NCI-H2107 (cell line): ENCODE data around the gene DPP10.

Experiments used
- DNase-seq: peaks from one replicate; lab custom pipeline; 2025; lab: John Stamatoyannopoulos, UW

DPP10 gene

DNA sequence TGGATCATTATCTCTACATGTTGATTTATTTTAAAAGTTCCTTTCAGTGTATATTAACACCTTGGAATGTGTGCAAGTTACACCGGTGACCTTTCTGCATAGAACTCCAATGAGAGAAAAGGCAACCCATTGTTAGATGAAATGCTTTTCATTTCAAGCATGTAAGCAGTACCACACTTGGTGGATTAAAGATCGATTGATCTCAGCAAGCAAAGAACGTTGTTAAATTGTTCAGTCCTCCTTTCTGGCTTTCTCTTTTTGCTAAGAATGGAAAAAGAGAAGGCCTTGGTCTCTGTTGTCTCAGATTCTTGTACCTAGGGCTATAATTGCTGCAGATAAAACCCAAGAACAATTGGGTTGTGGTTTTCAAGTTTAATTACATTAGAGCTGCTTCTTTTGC is 843.0 kb downstream of the DPP10 start:
- DNase-seq, result no peak

DNA sequence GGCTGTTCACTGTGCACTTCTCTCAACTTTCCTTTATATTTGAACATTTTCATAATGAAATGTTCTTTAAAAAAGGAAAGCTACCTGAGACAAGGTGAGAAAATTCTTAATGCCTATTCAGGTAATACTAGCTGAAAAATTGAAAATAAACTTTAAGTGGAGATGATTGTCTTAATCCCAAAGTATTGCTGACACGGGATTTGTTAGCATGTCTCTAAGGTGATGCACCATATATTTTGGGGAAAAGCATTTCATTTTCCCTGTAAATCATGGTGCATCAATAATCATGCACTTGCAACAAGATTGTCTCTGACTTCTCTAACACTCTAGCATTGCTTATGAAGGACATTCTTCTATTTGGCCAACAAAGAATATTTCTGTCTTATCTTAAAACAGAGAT is 848.0 kb downstream of the DPP10 start:
- no peak for DNase-seq

DNA sequence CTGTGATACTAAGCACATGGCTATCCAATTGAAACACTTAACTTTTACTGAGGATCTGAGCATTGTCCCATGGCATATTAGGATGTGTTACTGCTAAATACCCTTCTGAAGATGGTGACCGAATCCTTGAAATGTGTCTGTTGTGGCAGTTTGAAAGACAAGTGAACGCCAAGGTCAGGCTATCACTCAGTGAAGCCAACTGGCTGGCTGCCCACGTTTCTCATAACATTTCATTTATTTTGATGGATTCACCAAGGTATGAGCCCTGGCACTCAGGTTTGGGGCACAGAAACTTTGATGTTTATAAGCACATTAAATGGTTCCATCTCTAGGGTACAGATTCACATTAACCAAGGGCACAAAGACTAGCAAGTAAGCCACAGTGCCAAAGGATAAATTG is 850.3 kb downstream of the DPP10 start:
- DNase-seq, result no peak

DNA sequence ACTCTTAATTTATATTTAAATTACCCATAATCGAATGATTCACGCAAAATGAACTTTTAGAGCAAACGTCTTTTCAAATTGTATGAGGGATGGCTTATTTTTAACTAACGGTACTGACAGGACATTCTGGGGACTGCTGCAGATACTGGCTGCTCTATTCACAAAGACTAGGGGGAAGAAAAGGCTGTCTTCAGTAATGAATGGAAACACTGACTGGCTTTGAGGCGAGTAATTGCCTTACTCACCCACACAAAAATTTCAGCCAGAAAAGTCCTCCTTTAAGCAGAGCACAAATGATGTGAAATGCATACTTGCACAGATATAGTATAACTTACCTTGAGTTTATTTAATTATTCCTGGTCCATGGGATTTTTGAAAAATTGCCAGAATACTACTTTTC is 852.6 kb downstream of the DPP10 start:
- DNase-seq, result no peak

DNA sequence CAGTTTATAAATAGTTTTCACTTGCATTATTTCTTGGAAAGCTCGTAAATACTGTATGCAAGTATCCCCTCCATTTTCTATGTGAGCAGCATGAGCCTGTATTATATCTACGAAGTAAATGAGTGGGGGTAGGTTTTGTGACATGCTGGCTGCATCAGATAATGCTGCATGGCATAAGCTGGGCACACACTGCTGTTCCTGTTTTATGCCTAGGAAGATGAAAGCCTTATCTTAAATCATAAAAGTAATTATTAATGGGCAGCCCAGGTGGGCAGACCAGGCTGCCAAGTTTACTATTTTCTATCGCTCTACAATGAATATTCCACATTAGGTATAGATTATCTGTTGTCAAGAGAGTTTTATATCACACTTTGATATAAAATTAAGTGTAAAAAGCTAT is 854.6 kb downstream of the DPP10 start:
- DNase-seq, result no peak

DNA sequence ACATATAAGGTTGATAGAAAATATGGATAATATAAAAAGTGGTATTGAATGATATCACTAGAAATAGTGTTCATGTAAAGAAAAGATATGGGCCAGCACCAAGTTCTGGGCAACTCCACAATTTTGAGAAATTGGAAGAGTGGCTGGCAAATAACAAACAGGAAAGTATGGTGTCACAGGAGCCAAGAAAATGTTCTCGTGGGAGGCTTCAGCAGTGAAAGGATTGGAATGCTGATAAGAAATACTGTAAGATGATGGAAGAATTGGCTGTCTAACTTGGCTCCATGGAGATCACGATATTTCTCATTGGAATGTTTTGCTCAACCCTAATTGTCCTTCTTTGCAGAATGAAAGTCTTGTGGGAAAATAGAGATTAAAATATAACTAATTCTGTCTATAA is 856.8 kb downstream of the DPP10 start:
- DNase-seq, result no peak

DNA sequence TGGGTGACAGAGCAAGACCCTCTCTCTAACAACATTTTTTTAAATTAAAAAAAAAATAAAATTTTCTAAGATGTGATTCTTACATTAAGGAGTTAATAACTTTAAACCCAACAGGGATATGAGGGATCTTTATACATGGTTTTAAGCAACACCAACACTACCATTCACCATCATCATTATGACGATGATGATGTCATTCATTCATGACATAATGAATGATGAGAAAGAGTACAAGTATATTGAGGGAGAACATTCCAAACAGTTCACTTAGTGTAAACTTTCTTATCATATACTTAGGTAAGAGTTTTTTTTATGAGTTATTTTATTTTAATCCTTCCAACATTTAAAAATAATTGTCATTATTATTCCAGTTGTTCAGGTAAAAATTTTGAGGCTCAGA is 863.3 kb downstream of the DPP10 start:
- no peak for DNase-seq

DNA sequence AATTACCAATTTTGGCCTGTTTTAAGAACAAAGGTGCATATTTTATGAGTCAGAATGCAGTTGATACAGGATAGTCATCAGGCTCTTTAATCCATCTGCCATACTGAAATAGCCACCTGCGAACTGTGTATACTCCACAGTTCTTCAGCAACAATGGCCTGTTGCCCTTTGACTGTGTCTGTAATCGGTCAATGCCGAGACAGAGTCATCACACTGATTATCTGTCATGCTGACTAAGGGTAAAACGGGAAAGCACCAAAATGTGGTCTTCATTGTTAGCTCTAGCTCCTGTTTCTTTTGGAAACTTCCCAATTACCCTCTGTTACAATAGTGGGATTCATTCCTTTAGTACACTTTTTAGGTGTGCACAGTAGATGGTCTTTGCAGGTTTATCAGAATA is 871.7 kb downstream of the DPP10 start:
- no peak for DNase-seq

DNA sequence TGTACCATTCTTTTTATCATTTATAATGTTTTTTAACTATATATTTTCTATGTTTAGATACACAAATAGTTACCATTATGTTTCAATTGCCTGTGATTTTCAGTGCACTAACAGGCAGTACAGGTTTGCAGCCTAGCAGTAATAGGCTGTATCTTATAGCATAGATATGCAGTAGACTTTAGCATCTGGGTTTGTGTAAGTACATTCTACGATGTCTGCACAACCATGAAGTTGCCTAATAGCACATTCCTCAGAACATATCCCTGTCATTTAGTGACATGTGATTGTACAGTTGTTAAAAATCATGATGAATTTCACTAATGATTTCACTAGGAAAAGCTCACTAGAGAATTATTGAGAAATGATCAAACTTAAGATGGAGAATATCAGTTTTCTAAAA is 884.6 kb downstream of the DPP10 start:
- DNase-seq, result no peak

DNA sequence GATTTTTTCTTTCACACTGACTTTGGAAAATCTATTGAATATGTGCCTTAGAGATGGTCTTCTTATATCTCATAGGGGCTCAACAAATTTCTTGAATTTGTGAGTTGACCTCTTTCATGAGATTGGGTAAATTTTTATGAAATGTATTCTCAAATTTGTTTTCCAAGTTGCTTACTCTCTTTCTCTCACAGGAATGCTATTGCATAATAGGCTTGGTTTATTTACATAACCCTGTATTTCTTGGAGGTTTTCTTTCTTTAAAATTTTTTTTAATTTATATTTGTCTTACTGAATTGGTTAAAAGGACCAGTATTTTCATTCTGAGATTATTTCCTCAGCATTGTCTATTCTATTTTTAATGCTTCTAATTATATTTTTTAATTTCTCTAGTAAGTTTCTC is 917.1 kb downstream of the DPP10 start:
- DNase-seq, result no peak

DNA sequence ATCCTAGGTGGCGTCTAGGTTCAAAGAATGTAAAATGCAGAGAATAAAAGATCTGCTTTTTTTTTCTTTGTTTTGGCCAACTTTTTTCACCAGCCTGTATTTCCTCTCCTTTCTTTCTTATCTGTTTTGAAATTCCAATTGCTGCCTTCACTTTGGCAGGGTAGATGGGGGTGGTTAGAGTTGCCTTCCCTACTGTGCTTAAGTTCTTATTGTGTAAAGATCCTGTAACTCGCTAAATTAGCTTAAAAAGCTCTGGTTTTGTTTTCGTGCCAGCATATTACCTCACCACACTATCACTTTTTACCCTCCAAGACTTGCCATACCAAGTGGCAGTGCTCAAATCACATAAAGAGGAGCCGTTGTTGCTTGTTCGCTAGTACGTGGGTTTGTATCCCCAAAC is 921.7 kb downstream of the DPP10 start:
- no peak for DNase-seq

DNA sequence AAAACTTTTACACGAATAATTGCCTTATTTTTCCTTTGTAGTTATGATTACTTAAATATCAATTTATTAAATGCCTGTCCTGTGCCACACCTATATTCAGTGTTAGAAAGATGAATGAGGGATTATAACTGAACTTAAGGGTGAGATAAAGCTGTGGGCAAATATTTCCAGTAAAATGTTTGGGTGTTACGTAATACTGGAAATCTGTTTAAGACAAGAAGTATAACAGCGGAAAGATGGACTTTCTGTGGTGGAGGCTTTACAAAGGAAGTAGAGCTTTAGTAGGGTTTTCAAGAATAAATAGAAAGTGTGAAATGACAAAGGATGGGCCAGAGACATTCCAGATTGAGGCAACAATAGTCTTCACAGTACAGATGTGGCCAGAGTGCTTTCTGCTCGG is 927.0 kb downstream of the DPP10 start:
- no peak for DNase-seq

DNA sequence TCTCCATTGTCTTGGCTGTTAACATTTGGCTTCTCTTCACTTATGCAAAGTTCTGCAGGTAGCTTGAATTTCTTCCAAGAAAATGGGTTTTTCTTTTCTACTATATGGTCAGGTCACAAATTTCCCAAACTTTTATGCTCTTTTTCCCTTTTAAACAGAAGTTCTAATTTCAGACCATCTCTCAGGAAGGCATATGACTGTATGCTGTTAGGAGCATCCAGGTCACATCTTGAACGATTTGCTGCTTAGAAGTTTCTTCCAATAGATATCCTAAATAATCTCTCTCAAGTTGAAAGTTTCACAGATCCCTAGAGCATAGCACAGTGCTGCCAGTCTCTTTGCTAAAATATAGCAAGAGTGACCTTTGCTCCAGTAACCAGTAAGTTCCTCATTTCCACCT is 932.5 kb downstream of the DPP10 start:
- DNase-seq, result no peak

DNA sequence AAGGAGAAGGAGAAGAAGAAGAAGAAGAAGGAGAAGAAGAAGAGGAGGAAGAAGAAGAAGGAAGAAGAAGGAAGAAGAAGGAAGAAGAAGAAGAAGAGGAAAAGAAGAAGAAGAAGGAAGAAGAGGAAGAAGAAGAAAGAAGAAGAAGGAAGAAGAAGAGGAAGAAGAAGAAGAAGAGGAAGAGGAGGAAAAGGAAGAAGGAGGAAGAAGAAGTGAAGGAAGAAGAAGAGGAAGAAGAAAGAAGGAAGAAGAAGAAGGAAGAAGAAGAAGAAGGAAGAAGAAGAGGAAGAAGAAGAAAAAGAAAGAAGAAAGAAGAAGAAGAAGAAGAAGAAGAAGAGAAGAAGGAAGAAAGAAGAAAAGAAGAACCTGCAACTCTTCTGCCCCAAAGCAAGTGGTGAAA is 942.0 kb downstream of the DPP10 start:
- no peak for DNase-seq

DNA sequence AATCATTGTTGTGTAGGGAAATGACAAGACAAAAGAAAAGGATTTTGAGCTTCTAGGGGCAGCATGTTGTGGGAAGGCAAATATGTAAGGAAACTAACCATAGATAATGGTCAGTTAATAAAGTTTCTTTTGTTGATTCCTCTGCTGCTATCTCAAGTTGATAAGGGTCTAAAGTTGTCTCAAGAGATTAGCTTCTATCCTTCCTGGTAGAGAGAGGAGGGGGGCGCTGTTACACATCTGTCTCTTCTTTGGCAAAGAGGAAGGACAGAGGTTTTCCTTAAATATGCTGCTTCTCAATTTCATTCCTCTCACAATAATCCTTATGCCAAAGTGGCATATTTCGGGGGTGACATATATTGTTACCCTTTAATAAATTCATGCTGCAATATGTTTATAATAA is 944.0 kb downstream of the DPP10 start:
- no peak for DNase-seq

DNA sequence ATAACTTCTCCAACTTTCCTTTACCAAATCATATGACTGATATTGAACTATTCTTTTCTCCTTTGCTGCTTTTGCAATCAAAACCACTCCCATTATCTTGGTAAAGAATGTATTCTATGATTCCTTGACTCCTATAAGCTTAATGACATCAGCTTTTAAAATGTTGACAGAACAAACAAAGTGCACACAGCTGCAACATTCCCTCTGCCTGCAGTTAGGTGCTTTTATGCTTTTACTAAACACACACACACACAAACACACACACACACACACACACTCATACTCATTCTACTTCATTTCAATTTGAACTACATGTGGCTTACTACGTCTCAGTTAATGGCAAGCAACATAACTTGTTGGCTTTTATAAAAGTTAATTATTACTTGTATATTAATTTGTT is 946.6 kb downstream of the DPP10 start:
- DNase-seq, result no peak

DNA sequence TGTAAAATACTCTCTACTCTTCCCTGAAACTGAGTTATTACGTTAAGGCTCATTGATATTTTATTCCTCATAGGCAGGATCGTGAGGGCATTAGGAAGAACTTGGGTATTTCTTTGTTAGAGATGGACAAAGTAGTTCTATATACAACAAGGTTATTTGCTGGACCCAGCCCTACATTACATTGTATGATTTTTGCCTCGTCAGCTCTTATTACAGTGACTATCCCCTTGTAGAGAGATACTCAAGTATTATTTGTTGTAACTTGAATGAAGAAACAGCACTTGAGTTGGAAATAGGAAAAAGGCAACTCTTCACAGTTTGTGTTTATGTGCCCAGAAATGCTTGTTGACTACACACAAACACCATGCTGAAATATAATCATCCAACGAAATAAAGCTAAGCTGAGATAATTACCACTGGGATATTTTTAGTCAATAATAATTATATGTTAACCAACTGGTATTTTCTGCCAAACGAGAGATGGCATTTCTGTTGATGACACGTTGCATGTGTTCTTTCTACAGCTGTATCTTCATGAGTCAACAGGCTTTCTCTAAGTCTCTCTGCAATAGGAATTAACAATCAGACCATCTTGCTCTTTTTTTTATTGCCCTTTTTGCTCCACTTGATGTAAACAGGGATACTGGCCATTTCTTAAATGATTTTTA is 947.6 kb downstream of the DPP10 start:
- no peak for DNase-seq

DNA sequence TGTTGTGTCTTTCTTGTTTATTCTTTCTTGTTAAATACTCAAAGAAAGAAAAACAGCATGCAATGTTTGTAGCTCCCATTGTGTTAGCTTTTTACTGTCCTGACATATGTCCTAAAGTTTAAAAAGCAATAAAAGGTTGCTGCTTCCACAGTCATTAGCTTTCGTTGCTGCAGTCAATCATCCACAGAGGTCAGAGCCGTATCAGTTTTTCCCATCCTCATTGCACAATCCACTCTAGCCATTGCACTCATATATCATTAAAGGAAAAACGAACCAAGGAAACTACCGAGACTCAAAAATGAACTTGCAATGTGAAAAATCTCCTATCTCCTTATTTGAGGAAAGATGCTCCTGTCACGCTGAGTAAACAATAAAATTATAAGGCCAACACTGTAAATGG is 954.1 kb downstream of the DPP10 start:
- no peak for DNase-seq

DNA sequence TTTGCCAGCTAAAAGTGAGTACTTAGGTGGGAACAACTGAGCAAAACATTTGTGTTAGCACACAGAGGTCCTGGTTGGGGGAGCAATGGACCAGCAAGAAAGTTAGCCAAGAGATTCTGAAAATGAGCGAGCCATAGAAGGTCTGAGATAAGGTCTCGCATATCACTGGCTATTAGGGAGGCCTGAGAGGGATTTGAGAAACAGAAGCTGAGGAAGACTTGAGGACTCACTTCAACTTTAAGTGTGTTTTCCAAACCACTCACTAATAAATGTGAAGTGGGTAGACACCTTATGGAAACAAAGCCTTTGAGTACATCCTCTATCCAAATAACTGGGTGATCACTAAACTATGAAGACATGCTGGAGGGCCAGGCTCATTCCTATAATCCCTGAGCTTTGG is 958.5 kb downstream of the DPP10 start:
- DNase-seq, result no peak

DNA sequence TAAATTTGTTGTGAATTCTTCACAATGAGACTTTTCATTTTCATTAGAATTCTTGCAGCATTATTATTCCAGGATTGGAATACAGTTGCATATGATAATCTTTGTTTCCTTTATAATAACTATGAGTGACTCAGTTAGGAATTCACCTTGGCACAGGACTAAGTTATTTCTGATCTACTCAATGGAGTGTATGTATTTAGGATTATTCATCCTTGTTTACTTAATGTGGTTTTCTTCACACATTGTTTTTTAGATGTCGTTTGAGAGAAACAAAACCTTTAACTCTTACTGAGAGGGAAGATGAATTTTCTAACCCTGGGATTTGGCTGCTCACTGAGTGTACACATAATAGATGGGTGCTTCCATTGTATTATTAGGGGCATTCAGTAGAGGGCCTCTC is 970.1 kb downstream of the DPP10 start:
- no peak for DNase-seq

DNA sequence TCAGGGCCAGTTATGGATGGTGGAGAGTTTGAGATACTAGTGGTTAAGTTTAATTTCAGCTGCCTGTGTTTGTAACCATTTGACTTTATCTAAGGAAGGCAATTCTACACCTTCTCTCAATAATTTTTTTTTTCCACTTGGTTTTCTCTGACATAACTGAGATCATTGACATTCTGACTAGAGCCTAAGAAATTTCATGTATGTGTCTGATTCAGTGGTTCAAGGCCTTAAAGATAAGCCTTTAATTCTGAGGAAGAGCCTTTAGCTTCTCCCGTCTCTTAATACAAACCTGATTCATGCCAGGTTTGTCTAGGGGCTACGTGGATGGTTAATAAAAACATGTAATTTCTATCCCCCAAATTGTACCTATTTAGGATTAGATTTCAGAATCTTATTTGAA is 971.4 kb downstream of the DPP10 start:
- no peak for DNase-seq

DNA sequence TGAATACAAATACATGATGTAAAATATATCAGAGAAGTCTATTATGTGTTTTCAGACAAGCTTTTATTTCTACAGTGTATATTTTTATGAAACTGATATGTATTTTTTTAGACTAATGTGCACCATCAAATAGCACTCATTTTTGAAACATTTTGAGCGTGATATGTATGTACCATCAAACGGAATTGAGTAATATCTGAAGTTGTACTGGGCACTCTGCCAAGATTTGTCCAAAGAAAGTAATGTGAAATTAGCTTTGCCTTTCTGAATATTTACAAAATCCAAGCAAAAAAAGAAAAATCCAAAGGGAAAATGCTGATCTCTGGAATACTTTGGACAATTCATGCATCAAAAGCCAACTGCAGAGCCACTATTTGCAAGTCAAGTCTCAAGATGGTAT is 972.0 kb downstream of the DPP10 start:
- DNase-seq, result no peak

DNA sequence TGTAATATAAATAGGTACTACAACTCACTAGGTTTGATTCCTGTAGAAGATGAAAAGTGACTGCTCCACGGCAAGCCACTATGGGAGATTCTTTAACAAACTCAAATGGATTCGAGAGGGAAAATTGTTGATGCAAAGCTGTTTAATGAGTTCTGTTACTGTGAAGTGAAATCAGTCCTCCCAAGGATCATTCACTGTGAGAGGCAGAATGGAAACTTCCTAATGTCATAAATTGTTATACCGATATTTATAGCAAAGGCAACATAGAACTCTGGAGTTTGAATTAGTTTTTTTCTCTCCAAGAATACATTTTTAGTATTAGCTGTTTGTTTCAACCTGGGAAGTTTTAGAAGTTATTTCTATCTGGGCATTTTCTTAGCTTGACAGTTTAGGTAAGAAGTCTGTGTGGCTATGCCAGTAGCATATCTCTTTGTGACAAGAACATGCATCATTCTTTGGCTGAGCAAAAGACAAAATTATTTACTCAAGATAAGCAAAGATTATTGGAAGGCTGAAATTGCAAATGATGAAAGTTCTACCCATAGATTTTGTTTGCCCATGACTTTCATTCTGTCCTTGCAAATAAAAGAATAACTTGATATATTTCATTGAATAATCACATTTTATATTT is 979.7 kb downstream of the DPP10 start:
- DNase-seq, result no peak

DNA sequence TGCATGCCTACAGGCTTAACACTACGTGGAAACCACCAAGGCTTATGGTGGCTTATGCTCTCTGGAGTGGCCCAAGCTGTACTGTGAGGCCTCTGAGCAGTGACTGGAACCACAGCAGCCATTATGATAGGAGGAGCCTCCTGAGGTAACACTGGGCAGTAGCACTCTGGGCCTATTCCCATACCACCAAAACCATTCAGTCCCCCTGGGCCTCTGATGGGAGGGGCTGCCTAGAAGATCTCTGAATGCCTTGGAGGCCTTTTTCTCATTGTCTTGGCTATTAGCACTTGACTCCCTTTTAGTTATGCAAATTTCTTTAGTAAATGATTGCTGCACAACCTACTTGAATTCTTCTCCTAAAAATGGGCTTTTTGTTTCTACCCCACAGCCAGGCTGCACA is 985.0 kb downstream of the DPP10 start:
- DNase-seq, result no peak
